GM12873 (cell line): ENCODE results near the gene CLDN34.

Experiments
- CTCF ChIP-seq: IDR thresholded peaks from 2 replicates; pipeline ENCODE4 v1.5.1; 2012; ENCODE audit warnings: low read depth, mild to moderate bottlenecking, moderate library complexity, low read length, control low read depth; ENCODE audit not compliant: insufficient read depth; ENCODE audit errors: missing control alignments

The CLDN34 gene

GRCh38 chrX:9992724-9993123 is 25.6 kb downstream of the CLDN34 start:
- no peak for TF ChIP-seq CTCF

GRCh38 chrX:9995855-9996339 is 28.7 kb downstream of the CLDN34 start:
- peak; percentile 96 for TF ChIP-seq CTCF

- TF ChIP-seq CTCF: no peak
Observed at GRCh38 chrX:9997041-9997440, 29.9 kb downstream of the CLDN34 start.

- no peak for TF ChIP-seq CTCF
Observed at GRCh38 chrX:9997524-9997923, 30.4 kb downstream of the CLDN34 start.

GRCh38 chrX:10001496-10001895 is 34.3 kb downstream of the CLDN34 start:
- no peak for TF ChIP-seq CTCF

- no peak for TF ChIP-seq CTCF
Observed at GRCh38 chrX:10004832-10005475, 37.8 kb downstream of the CLDN34 start.

GRCh38 chrX:10006086-10006485 is 38.9 kb downstream of the CLDN34 start:
- TF ChIP-seq CTCF: no peak
